GM12891 (cell line): ENCODE measurements around the gene CS.

Experiments
- POLR2A ChIP-seq: IDR thresholded peaks from 2 replicates; pipeline ENCODE4 v1.6.1; 2011; ENCODE audit warnings: low read depth, low read length, control low read depth
- POLR2AphosphoS5 ChIP-seq: IDR thresholded peaks from 2 replicates; pipeline ENCODE4 v1.6.1; 2011; ENCODE audit warnings: low read depth, low read length, control low read depth
- POU2F2 ChIP-seq: IDR thresholded peaks from 2 replicates; pipeline ENCODE4 v1.6.1; 2011; ENCODE audit warnings: low read depth, mild to moderate bottlenecking, control low read depth, low read length, moderate library complexity
- TAF1 ChIP-seq: IDR thresholded peaks from 2 replicates; pipeline ENCODE4 v1.6.1; 2011; ENCODE audit warnings: low read depth, low read length, control low read depth

- peak; percentile 74 for TF ChIP-seq POLR2AphosphoS5
- TF ChIP-seq POLR2A: peak; percentile 48; the same call in 1 of the 2 replicates
- peak; percentile 81 for TF ChIP-seq TAF1
- no peak for TF ChIP-seq POU2F2
These were observed at the start of gene CS for GRCh38 chr12:56299853-56300643.
